ENCODE results near the gene CCDC171.

DNA sequence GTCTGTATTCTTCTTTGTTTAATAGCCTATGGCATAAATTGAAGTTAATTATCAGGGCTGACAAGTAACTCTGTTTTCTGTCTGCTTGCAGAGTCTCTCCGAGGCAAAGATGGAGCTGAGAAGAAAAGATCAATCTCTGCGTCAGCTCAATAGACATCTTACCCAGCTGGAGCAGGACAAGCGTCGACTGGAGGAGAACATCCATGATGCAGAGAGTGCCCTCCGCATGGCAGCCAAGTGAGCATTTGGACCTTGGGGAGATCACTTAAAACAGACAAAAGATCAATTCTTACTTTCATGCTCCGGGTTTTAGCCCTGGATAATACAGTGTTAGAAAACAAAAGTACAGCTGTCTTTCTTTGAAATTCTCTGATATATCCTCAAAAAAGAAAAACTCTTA is 293.8 kb downstream of the CCDC171 start:
- TF ChIP-seq, protein P1, sequence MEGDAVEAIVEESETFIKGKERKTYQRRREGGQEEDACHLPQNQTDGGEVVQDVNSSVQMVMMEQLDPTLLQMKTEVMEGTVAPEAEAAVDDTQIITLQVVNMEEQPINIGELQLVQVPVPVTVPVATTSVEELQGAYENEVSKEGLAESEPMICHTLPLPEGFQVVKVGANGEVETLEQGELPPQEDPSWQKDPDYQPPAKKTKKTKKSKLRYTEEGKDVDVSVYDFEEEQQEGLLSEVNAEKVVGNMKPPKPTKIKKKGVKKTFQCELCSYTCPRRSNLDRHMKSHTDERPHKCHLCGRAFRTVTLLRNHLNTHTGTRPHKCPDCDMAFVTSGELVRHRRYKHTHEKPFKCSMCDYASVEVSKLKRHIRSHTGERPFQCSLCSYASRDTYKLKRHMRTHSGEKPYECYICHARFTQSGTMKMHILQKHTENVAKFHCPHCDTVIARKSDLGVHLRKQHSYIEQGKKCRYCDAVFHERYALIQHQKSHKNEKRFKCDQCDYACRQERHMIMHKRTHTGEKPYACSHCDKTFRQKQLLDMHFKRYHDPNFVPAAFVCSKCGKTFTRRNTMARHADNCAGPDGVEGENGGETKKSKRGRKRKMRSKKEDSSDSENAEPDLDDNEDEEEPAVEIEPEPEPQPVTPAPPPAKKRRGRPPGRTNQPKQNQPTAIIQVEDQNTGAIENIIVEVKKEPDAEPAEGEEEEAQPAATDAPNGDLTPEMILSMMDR (tag by site-specific recombination; IDR thresholded peaks at IDR 0.05) = no peak
- TF ChIP-seq YY1 (tag by site-specific recombination; IDR thresholded peaks at IDR 0.05) (no peak), ZNF324 (tag by site-specific recombination; IDR thresholded peaks at IDR 0.05) (no peak), YY2 (tag by site-specific recombination; IDR thresholded peaks at IDR 0.05) (no peak), ZNF664 (tag by site-specific recombination; IDR thresholded peaks at IDR 0.05) (no peak), SP2 (tag by site-specific recombination; IDR thresholded peaks at IDR 0.05) (no peak)
- TF ChIP-seq, protein P2, sequence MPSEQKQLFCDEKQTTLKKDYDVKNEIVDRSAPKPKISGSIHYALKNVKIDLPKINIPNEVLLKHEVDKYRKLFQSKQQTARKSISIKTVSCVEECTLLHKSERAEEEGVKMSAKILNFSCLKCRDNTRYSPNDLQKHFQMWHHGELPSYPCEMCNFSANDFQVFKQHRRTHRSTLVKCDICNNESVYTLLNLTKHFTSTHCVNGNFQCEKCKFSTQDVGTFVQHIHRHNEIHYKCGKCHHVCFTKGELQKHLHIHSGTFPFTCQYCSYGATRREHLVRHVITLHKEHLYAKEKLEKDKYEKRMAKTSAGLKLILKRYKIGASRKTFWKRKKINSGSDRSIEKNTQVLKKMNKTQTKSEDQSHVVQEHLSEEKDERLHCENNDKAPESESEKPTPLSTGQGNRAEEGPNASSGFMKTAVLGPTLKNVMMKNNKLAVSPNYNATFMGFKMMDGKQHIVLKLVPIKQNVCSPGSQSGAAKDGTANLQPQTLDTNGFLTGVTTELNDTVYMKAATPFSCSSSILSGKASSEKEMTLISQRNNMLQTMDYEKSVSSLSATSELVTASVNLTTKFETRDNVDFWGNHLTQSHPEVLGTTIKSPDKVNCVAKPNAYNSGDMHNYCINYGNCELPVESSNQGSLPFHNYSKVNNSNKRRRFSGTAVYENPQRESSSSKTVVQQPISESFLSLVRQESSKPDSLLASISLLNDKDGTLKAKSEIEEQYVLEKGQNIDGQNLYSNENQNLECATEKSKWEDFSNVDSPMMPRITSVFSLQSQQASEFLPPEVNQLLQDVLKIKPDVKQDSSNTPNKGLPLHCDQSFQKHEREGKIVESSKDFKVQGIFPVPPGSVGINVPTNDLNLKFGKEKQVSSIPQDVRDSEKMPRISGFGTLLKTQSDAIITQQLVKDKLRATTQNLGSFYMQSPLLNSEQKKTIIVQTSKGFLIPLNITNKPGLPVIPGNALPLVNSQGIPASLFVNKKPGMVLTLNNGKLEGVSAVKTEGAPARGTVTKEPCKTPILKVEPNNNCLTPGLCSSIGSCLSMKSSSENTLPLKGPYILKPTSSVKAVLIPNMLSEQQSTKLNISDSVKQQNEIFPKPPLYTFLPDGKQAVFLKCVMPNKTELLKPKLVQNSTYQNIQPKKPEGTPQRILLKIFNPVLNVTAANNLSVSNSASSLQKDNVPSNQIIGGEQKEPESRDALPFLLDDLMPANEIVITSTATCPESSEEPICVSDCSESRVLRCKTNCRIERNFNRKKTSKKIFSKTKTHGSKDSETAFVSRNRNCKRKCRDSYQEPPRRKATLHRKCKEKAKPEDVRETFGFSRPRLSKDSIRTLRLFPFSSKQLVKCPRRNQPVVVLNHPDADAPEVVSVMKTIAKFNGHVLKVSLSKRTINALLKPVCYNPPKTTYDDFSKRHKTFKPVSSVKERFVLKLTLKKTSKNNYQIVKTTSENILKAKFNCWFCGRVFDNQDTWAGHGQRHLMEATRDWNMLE (tag by site-specific recombination; conservative IDR thresholded peaks at IDR 0.05; ENCODE audit: low read depth) = no peak
- TF ChIP-seq, protein P3, sequence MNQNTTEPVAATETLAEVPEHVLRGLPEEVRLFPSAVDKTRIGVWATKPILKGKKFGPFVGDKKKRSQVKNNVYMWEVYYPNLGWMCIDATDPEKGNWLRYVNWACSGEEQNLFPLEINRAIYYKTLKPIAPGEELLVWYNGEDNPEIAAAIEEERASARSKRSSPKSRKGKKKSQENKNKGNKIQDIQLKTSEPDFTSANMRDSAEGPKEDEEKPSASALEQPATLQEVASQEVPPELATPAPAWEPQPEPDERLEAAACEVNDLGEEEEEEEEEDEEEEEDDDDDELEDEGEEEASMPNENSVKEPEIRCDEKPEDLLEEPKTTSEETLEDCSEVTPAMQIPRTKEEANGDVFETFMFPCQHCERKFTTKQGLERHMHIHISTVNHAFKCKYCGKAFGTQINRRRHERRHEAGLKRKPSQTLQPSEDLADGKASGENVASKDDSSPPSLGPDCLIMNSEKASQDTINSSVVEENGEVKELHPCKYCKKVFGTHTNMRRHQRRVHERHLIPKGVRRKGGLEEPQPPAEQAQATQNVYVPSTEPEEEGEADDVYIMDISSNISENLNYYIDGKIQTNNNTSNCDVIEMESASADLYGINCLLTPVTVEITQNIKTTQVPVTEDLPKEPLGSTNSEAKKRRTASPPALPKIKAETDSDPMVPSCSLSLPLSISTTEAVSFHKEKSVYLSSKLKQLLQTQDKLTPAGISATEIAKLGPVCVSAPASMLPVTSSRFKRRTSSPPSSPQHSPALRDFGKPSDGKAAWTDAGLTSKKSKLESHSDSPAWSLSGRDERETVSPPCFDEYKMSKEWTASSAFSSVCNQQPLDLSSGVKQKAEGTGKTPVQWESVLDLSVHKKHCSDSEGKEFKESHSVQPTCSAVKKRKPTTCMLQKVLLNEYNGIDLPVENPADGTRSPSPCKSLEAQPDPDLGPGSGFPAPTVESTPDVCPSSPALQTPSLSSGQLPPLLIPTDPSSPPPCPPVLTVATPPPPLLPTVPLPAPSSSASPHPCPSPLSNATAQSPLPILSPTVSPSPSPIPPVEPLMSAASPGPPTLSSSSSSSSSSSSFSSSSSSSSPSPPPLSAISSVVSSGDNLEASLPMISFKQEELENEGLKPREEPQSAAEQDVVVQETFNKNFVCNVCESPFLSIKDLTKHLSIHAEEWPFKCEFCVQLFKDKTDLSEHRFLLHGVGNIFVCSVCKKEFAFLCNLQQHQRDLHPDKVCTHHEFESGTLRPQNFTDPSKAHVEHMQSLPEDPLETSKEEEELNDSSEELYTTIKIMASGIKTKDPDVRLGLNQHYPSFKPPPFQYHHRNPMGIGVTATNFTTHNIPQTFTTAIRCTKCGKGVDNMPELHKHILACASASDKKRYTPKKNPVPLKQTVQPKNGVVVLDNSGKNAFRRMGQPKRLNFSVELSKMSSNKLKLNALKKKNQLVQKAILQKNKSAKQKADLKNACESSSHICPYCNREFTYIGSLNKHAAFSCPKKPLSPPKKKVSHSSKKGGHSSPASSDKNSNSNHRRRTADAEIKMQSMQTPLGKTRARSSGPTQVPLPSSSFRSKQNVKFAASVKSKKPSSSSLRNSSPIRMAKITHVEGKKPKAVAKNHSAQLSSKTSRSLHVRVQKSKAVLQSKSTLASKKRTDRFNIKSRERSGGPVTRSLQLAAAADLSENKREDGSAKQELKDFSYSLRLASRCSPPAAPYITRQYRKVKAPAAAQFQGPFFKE (tag by site-specific recombination; IDR thresholded peaks at IDR 0.05; ENCODE audit: borderline replicate concordance) = no peak
- TF ChIP-seq, protein P4, sequence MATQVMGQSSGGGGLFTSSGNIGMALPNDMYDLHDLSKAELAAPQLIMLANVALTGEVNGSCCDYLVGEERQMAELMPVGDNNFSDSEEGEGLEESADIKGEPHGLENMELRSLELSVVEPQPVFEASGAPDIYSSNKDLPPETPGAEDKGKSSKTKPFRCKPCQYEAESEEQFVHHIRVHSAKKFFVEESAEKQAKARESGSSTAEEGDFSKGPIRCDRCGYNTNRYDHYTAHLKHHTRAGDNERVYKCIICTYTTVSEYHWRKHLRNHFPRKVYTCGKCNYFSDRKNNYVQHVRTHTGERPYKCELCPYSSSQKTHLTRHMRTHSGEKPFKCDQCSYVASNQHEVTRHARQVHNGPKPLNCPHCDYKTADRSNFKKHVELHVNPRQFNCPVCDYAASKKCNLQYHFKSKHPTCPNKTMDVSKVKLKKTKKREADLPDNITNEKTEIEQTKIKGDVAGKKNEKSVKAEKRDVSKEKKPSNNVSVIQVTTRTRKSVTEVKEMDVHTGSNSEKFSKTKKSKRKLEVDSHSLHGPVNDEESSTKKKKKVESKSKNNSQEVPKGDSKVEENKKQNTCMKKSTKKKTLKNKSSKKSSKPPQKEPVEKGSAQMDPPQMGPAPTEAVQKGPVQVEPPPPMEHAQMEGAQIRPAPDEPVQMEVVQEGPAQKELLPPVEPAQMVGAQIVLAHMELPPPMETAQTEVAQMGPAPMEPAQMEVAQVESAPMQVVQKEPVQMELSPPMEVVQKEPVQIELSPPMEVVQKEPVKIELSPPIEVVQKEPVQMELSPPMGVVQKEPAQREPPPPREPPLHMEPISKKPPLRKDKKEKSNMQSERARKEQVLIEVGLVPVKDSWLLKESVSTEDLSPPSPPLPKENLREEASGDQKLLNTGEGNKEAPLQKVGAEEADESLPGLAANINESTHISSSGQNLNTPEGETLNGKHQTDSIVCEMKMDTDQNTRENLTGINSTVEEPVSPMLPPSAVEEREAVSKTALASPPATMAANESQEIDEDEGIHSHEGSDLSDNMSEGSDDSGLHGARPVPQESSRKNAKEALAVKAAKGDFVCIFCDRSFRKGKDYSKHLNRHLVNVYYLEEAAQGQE (tag by site-specific recombination; IDR thresholded peaks at IDR 0.05) = no peak

Data from HEK293 (cell line).